Measurements from ENCODE around the gene ASB16. TPM values are rescaled to one million over a fixed set of nuclear protein-coding genes. Genes with fewer than 3 reads are reported as not detected.

ASB16 gene
- total and polyA plus RNA-seq, 9 of the 15 experiments (the other 6 are each of a cell fraction or from before 2014, with no cell fraction given) = 0.03 to 0.07 TPM; not detected in 7

GRCh38 chr17:44210342-44211192, 40.1 kb downstream of the ASB16 start (continued):
- TF ChIP-seq KDM5B (IDR thresholded peaks at IDR 0.05; ENCODE audit: insufficient replicate concordance, low read depth, low read length) = no peak
- TF ChIP-seq NR0B1 (IDR thresholded peaks at IDR 0.05; ENCODE audit: partially characterized antibody) = no peak
- TF ChIP-seq PYGO2 (tag; IDR thresholded peaks at IDR 0.05) = no peak
- no peak for TF ChIP-seq ZNF766 (CRISPR knock-in tag; conservative IDR thresholded peaks at IDR 0.05)
- TF ChIP-seq SREBF2 (CRISPR knock-in tag; IDR thresholded peaks at IDR 0.05) = no peak
- no peak for TF ChIP-seq ZNF445 (CRISPR knock-in tag; IDR thresholded peaks at IDR 0.05; ENCODE audit: low read depth)
- TF ChIP-seq ZNF175 (CRISPR knock-in tag; IDR thresholded peaks at IDR 0.05; ENCODE audit: low read depth) = peak; percentile 66; the same call in 1 of the 2 replicates
- no peak for TF ChIP-seq BMI1 (IDR thresholded peaks at IDR 0.05; ENCODE audit: low read length)
- TF ChIP-seq HDAC1 (IDR thresholded peaks at IDR 0.05) = peak in 1 of 2 experiments; percentile 82; a peak in 1 of 4 replicates
- TF ChIP-seq SREBF1 (IDR thresholded peaks at IDR 0.05; ENCODE audit: borderline replicate concordance, low read depth, low read length) = no peak
- TF ChIP-seq HLTF (IDR thresholded peaks at IDR 0.05) = no peak
- peak; percentile 64 for TF ChIP-seq ATF7 (IDR thresholded peaks at IDR 0.05)
- TF ChIP-seq ZNF212 (CRISPR knock-in tag; IDR thresholded peaks at IDR 0.05) = no peak
- TF ChIP-seq ETV1 (tag; conservative IDR thresholded peaks at IDR 0.05; ENCODE audit: low read depth) = 0 out of 2 replicates have a peak, but pooled peaks have one; percentile 31
- no peak for TF ChIP-seq SNIP1 (IDR thresholded peaks at IDR 0.05; ENCODE audit: low read depth)
- no peak for TF ChIP-seq ZNF830 (CRISPR knock-in tag; IDR thresholded peaks at IDR 0.05)
- TF ChIP-seq MAFF (IDR thresholded peaks at IDR 0.05; ENCODE audit: low read length) = no peak
- TF ChIP-seq KLF6 (CRISPR knock-in tag; IDR thresholded peaks at IDR 0.05; ENCODE audit: borderline replicate concordance) = no peak
- TF ChIP-seq ZBTB1 (CRISPR knock-in tag; IDR thresholded peaks at IDR 0.05; ENCODE audit: borderline replicate concordance, low read depth) = 0 out of 2 replicates have a peak, but pooled peaks have one; percentile 41
- no peak for TF ChIP-seq ZNF518B (CRISPR knock-in tag; IDR thresholded peaks at IDR 0.05)
- TF ChIP-seq ZHX1 (conservative IDR thresholded peaks at IDR 0.05; ENCODE audit: low read length) = no peak; the same call in 1 of the 2 replicates
